Right atrium auricular region (tissue), 2 donors: ENCODE data around the gene MYO10. TPM values are rescaled to one million over a fixed set of nuclear protein-coding genes. Genes with fewer than 3 reads are reported as not detected.

Experiments used
- DNase-seq: peaks from one replicate; pipeline ENCODE4 v3.0.0-alpha.2; 2019; ENCODE audit warnings: low spot score
- H3K27ac ChIP-seq, 2 donors: fragments of 200-600 bp; sonication (generic); 1 replicate in 1 of 2; 2 replicates in 1 of 2; pipeline ENCODE4 v1.5.1; 2016 to 2019
- H3K27me3 ChIP-seq, 2 donors: fragments of 200-600 bp; sonication (generic); one replicate each; pipeline versions ENCODE4 v1.5.1 to v1.6.0; 2017 to 2019
- H3K36me3 ChIP-seq: fragments of 200-600 bp; sonication (generic); one replicate; pipeline ENCODE4 v1.5.1; 2016
- H3K4me1 ChIP-seq, 2 donors: fragments of 200-600 bp; sonication (generic); one replicate each; pipeline versions ENCODE4 v1.5.1 to v1.6.0; 2017 to 2019
- H3K4me3 ChIP-seq, 2 donors: fragments of 200-600 bp; sonication (generic); 1 replicate in 1 of 2; 2 replicates in 1 of 2; pipeline ENCODE4 v1.5.1; 2017 to 2019; ENCODE audit warnings: mild to moderate bottlenecking in 1 of 2, moderate library complexity in 1 of 2
- H3K9me3 ChIP-seq, 2 donors: fragments of 200-600 bp; sonication (generic); one replicate each; pipeline ENCODE4 v1.5.1; 2019
- CTCF ChIP-seq, 2 donors: fragments of 200-600 bp; sonication (generic); IDR thresholded peaks; one replicate each; pipeline ENCODE4 v1.5.1; 2019; ENCODE audit warnings: antibody characterized with exemption in 2 of 2
- total RNA-seq, 2 donors: library from RNA; depleted of rRNA; stranded (reverse); fragments of >200 nt; gene quantifications; one replicate each; pipeline ENCODE4 v1.1.0, GENCODE V29; 2016

Gene MYO10
- total RNA-seq, 2 donors from 2014 or later: 3.8 to 5.5 TPM

- Histone ChIP-seq H3K27me3 (no peaks in the 10 kb centered on the region), H3K4me1 (no peaks in the 10 kb centered on the region), H3K27ac (no peak overlapping the region), H3K9me3 (no peaks in the 10 kb centered on the region), H3K4me3 (no peak overlapping the region), H3K36me3 (no peaks in the 10 kb centered on the region)
- DNase-seq: no peak
- no peak for TF ChIP-seq CTCF (IDR thresholded peaks at IDR 0.05)
These were observed 17.0 kb upstream of the MYO10 start for GRCh38 chr5:16952968-16953671.

- H3K4me3 ChIP-seq: no peak overlapping the region
- H3K4me1 ChIP-seq: no peaks in the 10 kb centered on the region
- H3K27me3 ChIP-seq: no peaks in the 10 kb centered on the region
- TF ChIP-seq CTCF (IDR thresholded peaks at IDR 0.05): no peak
- no peaks in the 10 kb centered on the region for H3K36me3 ChIP-seq
- H3K9me3 ChIP-seq: peaks cover 0 to 22% of the 10 kb centered on the region in 2 donors
- H3K27ac ChIP-seq: no peak overlapping the region
- DNase-seq: no peak
These were observed 10.6 kb upstream of the MYO10 start for GRCh38 chr5:16946725-16947124.

- Histone ChIP-seq H3K9me3 (peaks cover 0 to 22% of the 10 kb centered on the region in 2 donors), H3K4me3 (no peak overlapping the region), H3K27ac (no peak overlapping the region), H3K27me3 (no peaks in the 10 kb centered on the region), H3K4me1 (no peaks in the 10 kb centered on the region), H3K36me3 (no peaks in the 10 kb centered on the region)
- TF ChIP-seq CTCF (IDR thresholded peaks at IDR 0.05): no peak
- no peak for DNase-seq
These were observed 8.9 kb upstream of the MYO10 start for GRCh38 chr5:16944816-16945562.

GRCh38 chr5:16943846-16944678 is 8.0 kb upstream of the MYO10 start:
- DNase-seq: no peak
- Histone ChIP-seq H3K9me3 (peaks cover 0 to 22% of the 10 kb centered on the region in 2 donors), H3K36me3 (no peaks in the 10 kb centered on the region), H3K27me3 (no peaks in the 10 kb centered on the region), H3K4me1 (no peaks in the 10 kb centered on the region), H3K27ac (no peak overlapping the region), H3K4me3 (no peak overlapping the region)
- no peak for TF ChIP-seq CTCF (IDR thresholded peaks at IDR 0.05)

GRCh38 chr5:16937503-16938161 is 1.5 kb upstream of the MYO10 start:
- DNase-seq: no peak
- Histone ChIP-seq H3K9me3 (no peaks in the 10 kb centered on the region), H3K4me1 (peaks cover 0 to 7% of the 10 kb centered on the region in 2 donors), H3K27me3 (peaks cover 7 to 13% of the 10 kb centered on the region in 2 donors), H3K4me3 (no peak overlapping the region), H3K36me3 (no peaks in the 10 kb centered on the region), H3K27ac (no peak overlapping the region)
- no peak for TF ChIP-seq CTCF (IDR thresholded peaks at IDR 0.05)
